ENCODE measurements around the gene LRRC4.

LRRC4 gene

GRCh38 chr7:128059143-128059988 lies 28.1 kb upstream of the LRRC4 start:
- DNase-seq = no peak

- no peak for DNase-seq
These were observed 26.7 kb upstream of the LRRC4 start for GRCh38 chr7:128057909-128058308.

- DNase-seq = no peak
These were observed 25.7 kb upstream of the LRRC4 start for GRCh38 chr7:128056901-128057300.

DNA sequence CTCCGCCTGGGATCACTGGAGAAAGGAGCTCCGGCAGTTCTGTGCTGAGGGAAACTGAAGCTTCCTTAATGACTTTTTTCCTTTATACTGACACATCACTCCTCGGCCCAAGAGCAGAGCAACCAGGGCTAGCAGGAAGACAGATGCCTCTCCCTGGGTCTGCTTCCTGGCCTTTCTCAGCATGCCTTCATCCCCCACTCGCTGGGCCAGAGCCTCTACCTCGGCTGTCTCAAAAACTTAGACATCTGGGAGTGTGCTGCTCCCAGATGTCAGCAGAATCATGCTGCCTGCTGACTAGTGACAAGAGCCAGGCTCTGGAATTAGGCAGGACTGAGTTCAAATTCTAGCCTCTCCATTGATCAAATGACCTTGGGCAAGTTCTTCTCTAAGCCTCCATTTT lies 24.4 kb upstream of the LRRC4 start:
- no peak for DNase-seq

GRCh38 chr7:128054511-128054910 lies 23.3 kb upstream of the LRRC4 start:
- no peak for DNase-seq

DNA sequence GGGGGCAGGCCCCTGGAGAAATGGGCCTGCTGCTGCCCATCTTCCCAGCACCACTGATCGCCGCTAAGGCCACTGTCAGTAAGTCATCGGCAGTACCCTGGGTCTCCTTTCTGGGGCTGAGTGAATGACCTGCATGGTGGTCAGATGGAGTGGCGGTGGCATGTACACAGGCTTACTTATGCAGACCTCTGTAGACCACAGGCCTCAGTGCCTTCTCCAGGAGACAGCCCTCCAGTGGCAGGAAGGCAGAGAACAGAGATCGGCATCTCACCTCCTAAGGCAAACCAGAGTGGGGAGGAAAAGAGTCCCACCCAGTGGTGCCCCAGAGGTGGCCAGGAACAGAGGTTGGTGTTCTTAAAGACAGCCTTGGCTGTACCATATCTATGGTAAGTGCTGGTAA lies 22.8 kb upstream of the LRRC4 start:
- no peak for DNase-seq

DNA sequence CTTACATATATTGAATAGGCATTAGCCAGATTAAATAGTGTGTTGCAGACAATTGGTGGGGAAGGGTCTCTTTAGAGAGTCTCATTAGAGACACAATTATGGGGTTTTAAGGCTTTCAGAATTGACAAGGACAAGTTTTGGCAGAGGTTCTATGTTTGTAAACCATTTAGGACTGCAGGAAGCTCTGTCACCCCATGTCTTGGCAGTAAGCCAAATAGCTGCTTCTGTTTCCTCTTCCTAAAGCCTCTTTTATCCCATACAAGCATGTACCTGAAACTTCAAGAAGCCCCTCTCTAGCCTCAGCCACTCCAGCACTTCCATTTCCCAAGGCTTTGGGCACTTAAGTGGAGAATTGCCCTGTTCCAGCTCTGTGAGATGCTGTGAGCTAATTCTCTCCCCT lies 21.8 kb upstream of the LRRC4 start:
- DNase-seq = no peak

GRCh38 chr7:128052404-128052803 lies 21.2 kb upstream of the LRRC4 start:
- no peak for DNase-seq

GRCh38 chr7:128045766-128046165 lies 14.5 kb upstream of the LRRC4 start:
- DNase-seq = no peak

DNA sequence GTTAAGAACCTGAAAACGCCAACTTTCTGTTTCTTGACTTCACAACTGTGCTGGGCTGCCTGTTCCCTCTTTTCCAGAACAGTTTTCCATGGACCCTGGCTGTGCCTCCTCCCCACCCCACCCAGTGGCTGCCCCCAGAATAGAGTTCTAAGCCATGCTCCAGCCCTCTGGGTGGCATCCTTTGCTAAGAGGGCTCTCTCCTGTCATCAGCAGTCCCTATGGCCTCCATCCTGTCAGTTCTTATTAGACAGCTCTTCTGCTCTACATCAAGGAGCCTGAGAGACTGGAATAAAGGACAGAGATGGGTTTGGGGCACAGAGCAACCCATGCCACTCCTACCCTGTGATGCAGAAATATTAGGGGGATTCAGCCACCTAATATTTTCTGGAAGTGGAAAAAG lies 13.9 kb upstream of the LRRC4 start:
- no peak for DNase-seq

DNA sequence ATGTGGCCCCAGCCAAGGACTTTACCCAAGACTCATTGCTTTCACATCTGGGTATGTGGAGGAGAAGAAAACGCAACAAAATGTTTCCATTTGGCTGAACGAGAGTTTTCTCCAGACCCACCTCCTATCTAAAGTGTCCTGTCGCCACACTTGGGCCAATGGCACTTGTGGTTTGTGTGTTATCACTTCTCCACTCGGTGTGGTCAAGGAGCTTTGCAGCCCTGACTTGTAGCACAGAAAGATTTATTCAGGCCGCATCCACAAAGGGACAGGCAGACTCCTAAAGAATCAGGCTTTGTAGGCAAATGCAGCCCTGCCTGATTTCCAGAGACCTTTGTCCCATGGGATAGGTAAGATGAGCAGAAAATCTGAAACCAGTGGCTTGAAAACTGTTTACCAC lies 12.8 kb upstream of the LRRC4 start:
- DNase-seq = no peak

- DNase-seq = peak in 55 of 58 donors; percentile 40 to 95 (median 77)
These were observed 10.8 kb upstream of the LRRC4 start for GRCh38 chr7:128042012-128042411.

DNA sequence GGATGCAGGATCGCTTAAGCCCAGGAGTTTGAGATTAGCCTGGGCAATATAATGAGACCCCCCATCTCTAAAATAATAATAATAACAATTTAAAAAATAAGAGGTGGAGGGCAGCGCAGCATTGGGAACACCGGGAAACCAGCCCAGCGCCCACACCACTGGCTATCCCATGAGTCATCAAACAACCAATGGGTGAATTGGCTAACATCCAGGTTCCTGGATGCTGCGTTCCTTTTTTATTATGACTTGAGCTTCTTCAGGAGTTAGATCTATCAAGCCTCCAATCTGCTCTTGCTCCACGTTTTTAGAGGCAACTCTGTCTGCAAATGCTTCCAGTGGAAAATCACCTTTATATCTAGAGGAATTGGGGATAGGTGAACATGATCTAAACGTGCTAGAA lies 10.0 kb upstream of the LRRC4 start:
- DNase-seq = peak in 3 of 58 donors; percentile 22 to 63 (median 28)

DNA sequence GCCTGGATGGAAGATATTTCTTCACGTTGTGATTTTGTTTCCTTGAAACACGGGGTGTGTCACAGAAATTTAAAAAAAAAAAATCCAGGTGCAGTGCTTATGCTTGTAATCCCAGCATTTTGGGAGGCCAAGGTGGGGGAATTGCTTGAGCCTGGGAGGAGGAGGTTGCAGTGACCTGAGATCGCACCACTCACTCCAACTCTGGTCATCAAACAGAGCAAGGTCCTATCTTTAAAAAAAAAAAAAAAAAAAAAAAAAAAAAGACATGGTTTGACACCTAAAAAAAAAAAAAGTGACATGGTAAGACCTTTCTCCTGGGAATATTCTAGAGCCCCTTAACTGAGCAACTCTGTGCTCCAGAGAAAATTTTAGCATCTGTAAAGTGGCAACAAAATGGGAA lies 9.0 kb upstream of the LRRC4 start:
- DNase-seq = no peak

- no peak for DNase-seq
These were observed 8.3 kb upstream of the LRRC4 start for GRCh38 chr7:128039544-128039953.

DNA sequence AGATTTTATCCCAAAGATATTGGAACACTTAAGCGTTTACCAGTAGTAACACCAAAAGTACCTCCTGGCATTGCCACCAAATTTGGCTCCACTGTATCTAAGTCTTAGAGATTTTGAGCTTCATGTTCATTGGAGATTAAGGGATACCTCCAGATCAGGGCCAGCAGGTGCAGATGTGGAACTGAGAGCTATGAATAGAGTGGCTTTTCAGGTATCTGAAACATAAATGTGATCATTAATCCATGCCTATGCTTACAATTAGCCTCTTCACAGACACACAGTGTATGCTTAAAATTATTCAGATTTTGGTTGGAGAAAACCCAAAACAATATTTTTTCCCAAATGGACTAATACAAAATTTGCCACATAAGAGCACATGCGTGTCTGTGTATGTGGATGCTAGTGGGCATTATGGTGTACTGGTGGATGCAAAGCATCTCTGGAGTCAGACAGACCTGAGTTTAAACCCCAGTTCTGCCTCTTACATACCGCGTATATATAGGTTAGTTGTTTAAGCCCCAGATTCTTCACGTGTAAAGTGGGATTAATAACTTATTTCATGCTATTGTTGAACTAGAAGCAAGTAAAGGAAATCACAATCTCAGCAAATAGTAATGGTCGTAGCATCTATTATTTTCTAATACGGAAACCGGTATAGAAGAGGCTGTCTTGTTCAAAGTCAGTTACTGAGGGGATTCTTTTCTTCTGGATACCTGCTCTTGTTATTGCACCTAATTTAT lies 6.8 kb upstream of the LRRC4 start:
- DNase-seq = no peak

GRCh38 chr7:128037081-128037480 lies 5.8 kb upstream of the LRRC4 start:
- DNase-seq = no peak

GRCh38 chr7:128036226-128036940 lies 5.1 kb upstream of the LRRC4 start:
- no peak for DNase-seq

DNA sequence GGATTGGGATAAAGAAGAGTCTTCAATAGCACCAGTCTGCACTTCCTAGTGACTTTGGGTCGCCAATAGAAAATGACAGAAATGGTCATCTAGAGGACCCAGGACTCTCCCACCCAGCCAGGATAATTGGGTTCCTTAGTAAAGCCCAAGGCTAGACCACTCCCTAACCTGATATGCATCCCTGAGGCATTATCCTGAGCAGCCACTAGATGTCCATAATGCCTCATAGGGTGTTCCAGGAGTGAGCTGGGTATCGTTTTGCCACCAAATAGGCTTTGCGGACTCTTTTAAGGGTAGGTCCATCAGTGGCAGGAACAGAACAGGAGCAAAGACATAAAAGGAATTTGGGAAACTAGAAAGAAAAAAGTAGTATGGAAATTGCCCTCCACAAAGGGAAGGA lies 4.5 kb upstream of the LRRC4 start:
- DNase-seq = peak in 12 of 58 donors; percentile 25 to 58 (median 38)

GRCh38 chr7:128034825-128035224 lies 3.6 kb upstream of the LRRC4 start:
- DNase-seq = peak in 1 of 58 donors; percentile 31

GRCh38 chr7:128033246-128033645 lies 2.0 kb upstream of the LRRC4 start:
- peak in 1 of 58 donors; percentile 40 for DNase-seq

Measured in anterior cingulate cortex (tissue), 58 donors.